H9 (cell line): ENCODE measurements around the gene DLEC1. TPM values are rescaled to one million over a fixed set of nuclear protein-coding genes. Genes with fewer than 3 reads are reported as not detected.

Source experiments
- DNase-seq: peaks from one replicate; pipeline ENCODE4 v3.0.0-alpha.2; 2017
- H2AFZ ChIP-seq: one replicate; pipeline ENCODE4 v1.6.1; 2013; ENCODE audit warnings: mild to moderate bottlenecking, low read length, control low read depth, moderate library complexity
- H2AK5ac ChIP-seq: 2 replicates; pipeline ENCODE4 v1.6.1; 2013; ENCODE audit warnings: low read length, control low read depth, mixed read lengths; ENCODE audit not compliant: insufficient read length
- H2BK120ac ChIP-seq: one replicate; pipeline ENCODE4 v1.6.1; 2013; ENCODE audit warnings: low read depth, mild to moderate bottlenecking, low read length, control low read depth, inconsistent platforms; ENCODE audit not compliant: poor library complexity, severe bottlenecking
- H2BK12ac ChIP-seq: 2 replicates; pipeline ENCODE4 v1.6.1; 2013; ENCODE audit warnings: low read length, control low read depth, mixed read lengths, low read depth; ENCODE audit not compliant: insufficient read length
- H2BK15ac ChIP-seq: 2 replicates; pipeline ENCODE4 v1.6.1; 2013; ENCODE audit warnings: low read depth, low read length, control low read depth
- H2BK20ac ChIP-seq: one replicate; pipeline ENCODE4 v1.6.1; 2013; ENCODE audit warnings: low read depth, mild to moderate bottlenecking, low read length, control low read depth, inconsistent platforms; ENCODE audit not compliant: poor library complexity, severe bottlenecking
- H2BK5ac ChIP-seq: 2 replicates; pipeline ENCODE4 v1.6.1; 2013; ENCODE audit warnings: low read length, control low read depth, mixed read lengths; ENCODE audit not compliant: insufficient read length
- H3K14ac ChIP-seq: 2 replicates; pipeline ENCODE4 v1.6.1; 2013; ENCODE audit warnings: low read length, control low read depth; ENCODE audit not compliant: insufficient read depth
- H3K18ac ChIP-seq: 2 replicates; pipeline ENCODE4 v1.6.1; 2013; ENCODE audit warnings: low read depth, mild to moderate bottlenecking, mixed read lengths, low read length, control low read depth; ENCODE audit not compliant: insufficient read length
- H3K23ac ChIP-seq: 2 replicates; pipeline ENCODE4 v1.6.1; 2013; ENCODE audit warnings: low read length, control low read depth, mixed read lengths, low read depth; ENCODE audit not compliant: insufficient read length
- H3K23me2 ChIP-seq: 2 replicates; pipeline ENCODE4 v1.6.1; 2013; ENCODE audit warnings: low read depth, mild to moderate bottlenecking, mixed read lengths, low read length, control low read depth; ENCODE audit not compliant: insufficient read length, poor library complexity, severe bottlenecking
- H3K27ac ChIP-seq: 2 replicates; pipeline ENCODE4 v1.5.1; 2013; ENCODE audit warnings: low read length, control low read depth, mixed read lengths, low read depth; ENCODE audit not compliant: insufficient read length
- H3K27me3 ChIP-seq: 2 replicates; pipeline ENCODE4 v1.6.1; 2013; ENCODE audit warnings: low read length, control low read depth, inconsistent platforms; ENCODE audit not compliant: insufficient read depth
- H3K4ac ChIP-seq: 2 replicates; pipeline ENCODE4 v1.6.1; 2013; ENCODE audit warnings: low read depth, mild to moderate bottlenecking, control low read depth, inconsistent platforms, low read length, moderate library complexity
- H3K4me1 ChIP-seq: 2 replicates; pipeline ENCODE4 v1.6.1; 2013; ENCODE audit warnings: low read length, control low read depth, inconsistent platforms; ENCODE audit not compliant: insufficient read depth
- H3K4me2 ChIP-seq: 2 replicates; pipeline ENCODE4 v1.6.1; 2013; ENCODE audit warnings: low read length, control low read depth, mixed read lengths; ENCODE audit not compliant: insufficient read length, insufficient read depth
- H3K56ac ChIP-seq: 2 replicates; pipeline ENCODE4 v1.6.1; 2013; ENCODE audit warnings: low read depth, mild to moderate bottlenecking, mixed read lengths, low read length, control low read depth; ENCODE audit not compliant: insufficient read length
- H3K79me1 ChIP-seq: 2 replicates; pipeline ENCODE4 v1.6.1; 2013; ENCODE audit warnings: low read depth, mild to moderate bottlenecking, moderate library complexity, low read length, control low read depth, inconsistent platforms; ENCODE audit not compliant: insufficient read depth, poor library complexity, severe bottlenecking
- H3K79me2 ChIP-seq: 2 replicates; pipeline ENCODE4 v1.6.1; 2013; ENCODE audit warnings: low read length, control low read depth, inconsistent platforms; ENCODE audit not compliant: insufficient read depth
- H3K9ac ChIP-seq: 2 replicates; pipeline ENCODE4 v1.6.1; 2013; ENCODE audit warnings: low read length, control low read depth, mixed read lengths; ENCODE audit not compliant: insufficient read length; ENCODE audit errors: extremely low read depth
- H3K9me3 ChIP-seq: one replicate; pipeline ENCODE4 v1.6.1; 2013; ENCODE audit warnings: low read depth, low read length, inconsistent platforms; ENCODE audit not compliant: control insufficient read depth
- H3T11ph ChIP-seq: one replicate; pipeline ENCODE4 v1.6.1; 2013; ENCODE audit warnings: mild to moderate bottlenecking, low read length, control low read depth, inconsistent platforms
- H4K20me1 ChIP-seq: one replicate; pipeline ENCODE4 v1.6.1; 2013; ENCODE audit not compliant: control insufficient read depth, insufficient read length, insufficient read depth
- H4K5ac ChIP-seq: 2 replicates; pipeline ENCODE4 v1.6.1; 2013; ENCODE audit warnings: low read depth, mild to moderate bottlenecking, mixed read lengths, low read length, control low read depth; ENCODE audit not compliant: insufficient read length
- H4K8ac ChIP-seq: replicated peaks from 2 replicates; pipeline ENCODE4 v1.6.1; 2013; ENCODE audit warnings: low read length, control low read depth, mixed read lengths, low read depth; ENCODE audit not compliant: insufficient read length
- H4K91ac ChIP-seq: 2 replicates; pipeline ENCODE4 v1.6.1; 2013; ENCODE audit warnings: low read depth, mild to moderate bottlenecking, moderate library complexity, mixed read lengths, low read length, control low read depth; ENCODE audit not compliant: insufficient read length
- H3K27ac Mint-ChIP-seq, 3 experiments: 2 replicates in 2 of 3; 3 replicates in 1 of 3; pipeline ENCODE4 v1.8.0; 2020 to 2021; ENCODE audit warnings: mixed read lengths in 3 of 3, mild to moderate bottlenecking in 1 of 3, moderate library complexity in 1 of 3
- H3K27me3 Mint-ChIP-seq: 2 replicates; pipeline ENCODE4 v1.8.0; 2021; ENCODE audit warnings: low read depth, mild to moderate bottlenecking, moderate library complexity, mixed read lengths
- H3K36me3 Mint-ChIP-seq, 3 experiments: 2 replicates in 2 of 3; 3 replicates in 1 of 3; pipeline ENCODE4 v1.8.0; 2020 to 2021; ENCODE audit warnings: low read depth in 3 of 3, mixed read lengths in 3 of 3; ENCODE audit not compliant: insufficient read depth in 1 of 3
- H3K4me1 Mint-ChIP-seq, 2 experiments: 2 replicates each; pipeline ENCODE4 v1.8.0; 2020; ENCODE audit warnings: mixed read lengths in 2 of 2
- H3K4me3 Mint-ChIP-seq, 2 experiments: 2 replicates in 1 of 2; 3 replicates in 1 of 2; pipeline ENCODE4 v1.8.0; 2020 to 2021; ENCODE audit warnings: mild to moderate bottlenecking in 2 of 2, mixed read lengths in 2 of 2, moderate library complexity in 1 of 2
- H3K9me3 Mint-ChIP-seq, 2 experiments: 2 replicates in 1 of 2; 3 replicates in 1 of 2; pipeline ENCODE4 v1.8.0; 2020; ENCODE audit warnings: mild to moderate bottlenecking in 2 of 2, mixed read lengths in 2 of 2, moderate library complexity in 1 of 2
- CTCF ChIP-seq: fragments of 200-600 bp; sonication (generic); conservative IDR thresholded peaks from 3 replicates; pipeline ENCODE4 v1.8.0; 2021; ENCODE audit warnings: antibody characterized with exemption, mild to moderate bottlenecking
- WGBS: extraction: QIAGEN DNeasy Blood & Tissue Kit; methylation state at CpG from one replicate; pipeline ENCODE4 v1.1.7; 2013; ENCODE audit warnings: missing lambda C conversion rate, low lambda C conversion rate, mixed read lengths; ENCODE audit not compliant: insufficient read length; ENCODE audit errors: extremely low coverage; 5-methylcytosine and 5-hydroxymethylcytosine counted together
- total RNA-seq: library from RNA; stranded (reverse); gene quantifications from 2 replicates; pipeline ENCODE4 v1.2.1, GENCODE V29; 2021

DLEC1 gene
- total RNA-seq, 1 experiment from 2014 or later: 2.1 TPM

GRCh38 chr3:38099518-38099917, 60.5 kb downstream of the DLEC1 start:
- TF ChIP-seq CTCF: no peak
- Histone ChIP-seq H3T11ph (no peak overlapping the region), H4K20me1 (no peaks in the 10 kb centered on the region), H3K18ac (no peak overlapping the region), H4K91ac (no peak overlapping the region), H3K23me2 (no peaks in the 10 kb centered on the region), H2BK15ac (no peak overlapping the region), H2BK5ac (no peak overlapping the region), H2BK120ac (no peak overlapping the region), H3K14ac (no peak overlapping the region), H2AK5ac (no peak overlapping the region), H3K56ac (no peak overlapping the region), H2BK20ac (no peak overlapping the region), H2BK12ac (no peak overlapping the region), H3K27me3 (no peaks in the 10 kb centered on the region; the same call in 1 of the 2 replicates), H3K4me1 (peaks cover 3% of the 10 kb centered on the region; the same call in 1 of the 2 replicates), H3K4ac (no peak overlapping the region), H3K9me3 (no peaks in the 10 kb centered on the region), H3K79me1 (no peaks in the 10 kb centered on the region), H2AFZ (no peak overlapping the region), H4K8ac (no peak overlapping the region), H3K23ac (no peak overlapping the region), H3K27ac (no peak overlapping the region), H3K9ac (no peak overlapping the region), H3K4me2 (no peak overlapping the region), H4K5ac (no peak overlapping the region), H3K79me2 (no peaks in the 10 kb centered on the region)
- peak; percentile 63 for DNase-seq
- Mint-ChIP-seq H3K27ac (no peak overlapping the region), H3K9me3 (no peaks in the 10 kb centered on the region; a peak in 1 of 5 replicates), H3K4me3 (peak overlapping the region in 1 of 2 experiments; percentile 3; a peak in 2 of 5 replicates), H3K27me3 (peaks cover 17% of the 10 kb centered on the region), H3K36me3 (no peaks in the 10 kb centered on the region), H3K4me1 (peaks cover 30 to 33% of the 10 kb centered on the region in 2 experiments)
- no CpG with 5 or more reads among the region's 5 CpGs for WGBS
